ENCODE results near the gene ADAMTS12. TPM values are rescaled to one million over a fixed set of nuclear protein-coding genes. Genes with fewer than 3 reads are reported as not detected.

Gene ADAMTS12
- total and polyA plus RNA-seq, 2 of the 8 experiments (the other 6 are each of a cell fraction or from before 2014, with no cell fraction given), result 6.4 to 12.8 TPM

DNA sequence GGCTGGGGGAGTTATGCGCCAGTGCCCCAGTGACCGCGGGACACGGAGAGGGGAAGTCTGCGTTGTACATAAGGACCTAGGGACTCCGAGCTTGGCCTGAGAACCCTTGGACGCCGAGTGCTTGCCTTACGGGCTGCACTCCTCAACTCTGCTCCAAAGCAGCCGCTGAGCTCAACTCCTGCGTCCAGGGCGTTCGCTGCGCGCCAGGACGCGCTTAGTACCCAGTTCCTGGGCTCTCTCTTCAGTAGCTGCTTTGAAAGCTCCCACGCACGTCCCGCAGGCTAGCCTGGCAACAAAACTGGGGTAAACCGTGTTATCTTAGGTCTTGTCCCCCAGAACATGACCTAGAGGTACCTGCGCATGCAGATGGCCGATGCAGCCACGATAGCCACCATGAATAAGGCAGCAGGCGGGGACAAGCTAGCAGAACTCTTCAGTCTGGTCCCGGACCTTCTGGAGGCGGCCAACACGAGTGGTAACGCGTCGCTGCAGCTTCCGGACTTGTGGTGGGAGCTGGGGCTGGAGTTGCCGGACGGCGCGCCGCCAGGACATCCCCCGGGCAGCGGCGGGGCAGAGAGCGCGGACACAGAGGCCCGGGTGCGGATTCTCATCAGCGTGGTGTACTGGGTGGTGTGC is 44.7 kb upstream of the ADAMTS12 start, which contains the start of gene RXFP3 (continued):
- TF ChIP-seq KDM4A (IDR thresholded peaks at IDR 0.05; ENCODE audit: low read depth, low read length, severe bottlenecking), result peak; percentile 83
- 0 out of 4 replicates have a peak, but pooled peaks of 1 of the 2 experiments have one; percentile 4 for TF ChIP-seq HDAC2 (IDR thresholded peaks at IDR 0.05; ENCODE audit: borderline replicate concordance in 1 of 2, low read depth in 2 of 2, low read length in 2 of 2)
- TF ChIP-seq CTBP2 (IDR thresholded peaks at IDR 0.05; ENCODE audit: borderline replicate concordance, insufficient read depth, insufficient read length, low read length), result no peak
- TF ChIP-seq MAFK (IDR thresholded peaks at IDR 0.05; ENCODE audit: low read depth, low read length), result no peak
- TF ChIP-seq YY1 (IDR thresholded peaks at IDR 0.05; ENCODE audit: low read depth, low read length), result no peak
- no peak for TF ChIP-seq BRCA1 (IDR thresholded peaks at IDR 0.05; ENCODE audit: low read depth, low read length)
- no peak for TF ChIP-seq KDM1A (IDR thresholded peaks at IDR 0.05; ENCODE audit: borderline replicate concordance, low read length)
- TF ChIP-seq SRF (IDR thresholded peaks at IDR 0.05; ENCODE audit: low read depth, low read length), result no peak
- no peak for TF ChIP-seq NRF1 (IDR thresholded peaks at IDR 0.05; ENCODE audit: low read depth, low read length)
- TF ChIP-seq SIN3A (conservative IDR thresholded peaks at IDR 0.05 in 1 of 2, IDR thresholded peaks at IDR 0.05 in 1 of 2; ENCODE audit: low read depth in 1 of 2, low read length in 2 of 2), result no peak

Measured in H1 (cell line).